ENCODE data around the gene TRPV4. TPM values are rescaled to one million over a fixed set of nuclear protein-coding genes. Genes with fewer than 3 reads are reported as not detected.

The TRPV4 gene
- total RNA-seq, 2 donors from 2014 or later = 2.0 to 5.7 TPM

- DNase-seq (ENCODE audit: low spot score) (no peak), ATAC-seq (ENCODE audit: insufficient number of reproducible peaks, low FRiP score, low read depth) (no peak)
- Histone ChIP-seq H3K36me3 (no peaks in the 10 kb centered on the region), H3K27me3 (replicated peaks; ENCODE audit: insufficient read depth) (no peaks in the 10 kb centered on the region), H3K27ac (no peak overlapping the region), H3K9me3 (no peaks in the 10 kb centered on the region), H3K4me1 (ENCODE audit: control insufficient read depth in 1 of 2, low read depth in 2 of 2) (peaks cover 9 to 41% of the 10 kb centered on the region in 2 donors), H3K4me3 (no peak overlapping the region)
- no peak for TF ChIP-seq CTCF (IDR thresholded peaks at IDR 0.05)
Measured at GRCh38 chr12:109876406-109876805, 43.2 kb upstream of the TRPV4 start.

- Histone ChIP-seq H3K4me1 (ENCODE audit: control insufficient read depth in 1 of 2, low read depth in 2 of 2) (peaks cover 6 to 38% of the 10 kb centered on the region in 2 donors), H3K36me3 (no peaks in the 10 kb centered on the region)
Measured at GRCh38 chr12:109875572-109876131, 42.5 kb upstream of the TRPV4 start.

GRCh38 chr12:109873653-109874052 is 40.5 kb upstream of the TRPV4 start:
- no peak overlapping the region for H3K27ac ChIP-seq
- H3K27me3 ChIP-seq (replicated peaks; ENCODE audit: insufficient read depth) = no peaks in the 10 kb centered on the region
- no peak overlapping the region for H3K4me3 ChIP-seq
- no peak for TF ChIP-seq CTCF (IDR thresholded peaks at IDR 0.05)
- no peak for DNase-seq (ENCODE audit: low spot score)
- no peaks in the 10 kb centered on the region for H3K36me3 ChIP-seq
- no peak for ATAC-seq (ENCODE audit: insufficient number of reproducible peaks, low FRiP score, low read depth)
- H3K4me1 ChIP-seq (ENCODE audit: control insufficient read depth in 1 of 2, low read depth in 2 of 2) = peaks cover 0 to 34% of the 10 kb centered on the region in 2 donors
- H3K9me3 ChIP-seq = no peaks in the 10 kb centered on the region

More at GRCh38 chr12:109875572-109876131, 42.5 kb upstream of the TRPV4 start:
- DNase-seq (ENCODE audit: low spot score) (no peak), ATAC-seq (ENCODE audit: insufficient number of reproducible peaks, low FRiP score, low read depth) (no peak)
- no peaks in the 10 kb centered on the region for H3K9me3 ChIP-seq
- H3K4me3 ChIP-seq = no peak overlapping the region
- TF ChIP-seq CTCF (IDR thresholded peaks at IDR 0.05) = no peak
- no peaks in the 10 kb centered on the region for H3K27me3 ChIP-seq (replicated peaks; ENCODE audit: insufficient read depth)
- no peak overlapping the region for H3K27ac ChIP-seq

- Histone ChIP-seq H3K4me3 (no peak overlapping the region), H3K27me3 (replicated peaks; ENCODE audit: insufficient read depth) (no peaks in the 10 kb centered on the region), H3K9me3 (no peaks in the 10 kb centered on the region), H3K4me1 (ENCODE audit: control insufficient read depth in 1 of 2, low read depth in 2 of 2) (peaks cover 0 to 17% of the 10 kb centered on the region in 2 donors), H3K36me3 (no peaks in the 10 kb centered on the region), H3K27ac (no peak overlapping the region)
- ATAC-seq (ENCODE audit: insufficient number of reproducible peaks, low FRiP score, low read depth) (no peak), DNase-seq (ENCODE audit: low spot score) (no peak)
- no peak for TF ChIP-seq CTCF (IDR thresholded peaks at IDR 0.05)
Measured at GRCh38 chr12:109871668-109872314, 38.6 kb upstream of the TRPV4 start.

GRCh38 chr12:109870648-109871047 is 37.5 kb upstream of the TRPV4 start:
- Histone ChIP-seq H3K36me3 (no peaks in the 10 kb centered on the region), H3K27ac (no peak overlapping the region)

More at GRCh38 chr12:109870648-109871047, 37.5 kb upstream of the TRPV4 start:
- Histone ChIP-seq H3K9me3 (no peaks in the 10 kb centered on the region), H3K4me1 (ENCODE audit: control insufficient read depth in 1 of 2, low read depth in 2 of 2) (peaks cover 0 to 8% of the 10 kb centered on the region in 2 donors), H3K27me3 (replicated peaks; ENCODE audit: insufficient read depth) (no peaks in the 10 kb centered on the region), H3K4me3 (no peak overlapping the region)
- DNase-seq (ENCODE audit: low spot score) (no peak), ATAC-seq (ENCODE audit: insufficient number of reproducible peaks, low FRiP score, low read depth) (no peak)
- TF ChIP-seq CTCF (IDR thresholded peaks at IDR 0.05) = no peak
